NCI-H82 (cell line): ENCODE data around the gene AGBL3.
A peak's percentile ranks its signal among the peaks of the same experiment; 100 is the strongest.
"Not testable (repeated sequence)": the region's sequence is repeated elsewhere in the genome, so short reads cannot be mapped to it uniquely, and the experiment has no call there.

Experiments
- DNase-seq: peaks from one replicate; lab custom pipeline; 2025; lab: John Stamatoyannopoulos, UW

AGBL3 gene

DNA sequence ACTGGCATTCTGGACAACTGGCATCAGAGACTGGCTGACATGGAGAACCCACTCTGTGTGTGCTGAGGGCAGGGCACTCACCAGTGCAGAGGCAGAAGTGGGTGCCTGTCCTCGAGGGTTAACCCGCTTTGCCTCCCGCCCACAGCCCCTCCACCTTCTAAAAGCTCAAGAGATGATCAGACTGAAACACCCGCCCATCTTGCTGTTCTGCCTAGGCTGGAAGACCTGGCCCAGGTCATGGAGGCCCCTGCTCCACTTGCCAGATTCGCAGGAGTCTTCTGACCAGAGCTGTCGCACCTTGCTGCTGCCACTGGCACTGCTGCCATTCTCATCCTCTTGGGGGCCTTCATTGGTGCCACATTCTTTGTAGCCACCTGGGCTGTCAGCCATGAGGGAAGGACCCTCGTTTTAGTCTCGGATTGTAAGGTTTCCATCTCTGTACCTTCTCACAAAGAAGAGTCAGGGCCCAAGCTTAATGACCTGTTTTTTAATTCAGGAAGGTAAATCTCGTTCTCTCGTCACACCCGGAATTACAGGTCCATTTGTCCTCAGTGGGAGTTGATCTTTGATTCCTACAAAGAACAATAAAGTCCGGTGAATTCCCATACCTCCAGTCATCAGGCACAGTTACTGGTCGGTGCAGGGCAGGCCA is 182.3 kb downstream of the AGBL3 start:
- no peak for DNase-seq

DNA sequence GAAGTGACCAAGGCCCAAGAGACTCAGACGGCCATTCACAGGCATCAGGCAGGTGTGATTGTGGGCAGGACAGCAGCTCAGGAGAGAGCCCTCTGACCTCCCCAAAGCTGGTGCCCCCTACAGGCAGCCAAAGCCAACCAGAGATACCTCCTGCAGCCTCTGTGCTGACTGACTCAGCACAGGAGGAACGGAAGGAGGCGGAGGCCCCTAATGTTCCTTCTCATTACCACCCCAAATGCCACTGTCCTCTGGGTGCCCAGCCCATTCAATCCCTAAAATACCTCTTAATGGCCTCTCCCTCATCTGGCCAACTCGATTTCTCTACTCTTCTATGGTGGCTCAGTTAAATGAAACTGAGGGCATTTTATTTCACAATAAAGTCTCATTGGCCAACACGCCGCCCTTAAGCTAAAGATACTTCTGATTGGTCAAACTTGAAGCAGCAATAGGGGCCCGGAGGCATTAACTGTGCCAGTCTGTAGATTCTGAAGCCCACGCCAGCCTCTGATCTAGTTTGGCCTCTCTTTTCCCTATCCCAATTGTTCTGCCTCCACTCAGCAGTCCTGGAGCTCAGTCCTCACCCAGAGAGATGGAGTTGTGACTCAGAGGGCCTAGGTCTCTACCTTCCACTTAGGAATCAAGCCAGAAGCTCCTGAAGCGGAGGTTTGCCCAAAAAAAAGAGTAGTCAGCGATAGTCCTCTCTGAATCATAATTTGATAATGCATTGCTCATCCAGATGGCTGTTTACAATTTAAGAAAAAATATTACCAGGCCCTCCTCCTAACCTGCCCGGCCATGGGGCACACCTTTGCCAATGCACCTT is 183.0 kb downstream of the AGBL3 start:
- DNase-seq, result peak; percentile 46

DNA sequence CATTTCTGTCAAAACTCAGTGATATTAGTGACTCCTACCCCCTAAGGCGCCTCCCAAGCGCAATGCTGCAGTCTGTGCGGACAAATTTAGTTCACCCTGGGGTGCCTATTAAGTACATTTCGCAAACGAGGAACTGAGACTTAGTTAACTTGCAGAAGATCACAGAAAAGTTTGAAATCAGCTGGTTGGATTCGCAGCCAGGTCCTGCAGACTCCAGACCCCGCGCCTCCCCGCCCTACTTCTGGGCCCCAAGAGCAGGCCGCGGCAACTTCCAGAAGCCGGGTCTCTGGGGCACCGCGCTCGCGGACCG is 183.6 kb downstream of the AGBL3 start:
- no peak for DNase-seq

DNA sequence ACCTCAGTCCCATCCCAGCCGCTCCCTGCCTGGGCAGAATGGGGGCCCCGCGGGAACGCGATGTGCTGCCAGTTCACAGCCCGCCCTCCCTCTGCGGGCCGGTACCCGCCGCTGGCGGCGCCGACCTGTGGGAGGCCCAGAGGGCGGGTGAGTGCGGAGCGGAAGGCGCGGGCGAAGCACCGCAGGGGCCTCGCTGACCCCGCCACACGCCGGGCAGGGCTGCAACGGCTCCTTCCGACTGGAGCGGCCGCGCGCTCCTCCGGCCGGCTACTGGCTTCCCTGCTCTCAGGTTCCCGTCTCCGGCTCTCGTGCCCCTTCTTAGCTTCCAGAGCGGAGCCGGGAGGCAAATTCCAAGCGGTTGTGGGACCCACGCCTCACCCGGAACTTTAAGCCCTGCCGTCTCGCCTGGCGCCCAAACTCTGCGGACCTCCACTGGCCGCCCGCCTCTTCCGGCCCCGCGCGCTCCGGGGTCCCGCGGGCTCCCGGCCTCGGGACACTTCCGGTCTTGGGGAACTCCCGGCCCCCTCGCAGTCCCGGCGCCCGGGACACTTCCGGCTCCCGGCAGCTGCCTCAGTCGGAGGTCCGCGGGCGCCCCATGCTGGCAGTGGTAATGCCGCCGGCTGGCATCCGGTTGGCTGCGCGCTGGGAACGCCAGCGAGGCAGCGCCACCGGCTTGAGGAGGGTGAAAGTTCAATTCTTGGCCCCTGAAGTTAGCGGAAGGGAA is 184.1 kb downstream of the AGBL3 start, which contains the start of gene CYREN:
TSS of gene CYREN (minus strand) at position 434 of the 724 bp plus-strand sequence. CDS start 1,785 bp downstream, outside the sequence.
- peak; percentile 97 for DNase-seq

DNA sequence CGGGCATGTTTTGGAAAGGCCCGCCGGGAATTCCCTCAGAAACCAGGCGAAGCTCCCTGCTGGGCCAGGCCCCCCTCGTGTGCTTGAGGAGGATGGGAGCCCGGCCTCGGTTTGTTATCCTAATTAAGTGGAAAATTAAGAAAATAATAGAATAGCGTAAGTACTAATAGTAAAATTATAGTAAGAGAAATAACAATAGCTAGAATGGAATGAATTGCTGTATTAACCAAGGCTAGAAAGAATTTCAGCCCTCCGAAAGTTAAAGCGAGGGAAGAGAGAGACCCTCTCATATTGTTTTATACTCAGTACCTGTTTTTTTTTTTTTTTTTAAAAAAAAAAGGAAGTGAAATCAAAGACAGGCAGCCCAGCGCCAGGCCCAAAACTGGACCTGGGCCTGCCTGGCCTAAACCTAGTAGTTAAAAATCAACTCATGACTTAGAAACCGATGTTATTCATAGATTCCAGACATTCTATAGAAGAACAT is 184.7 kb downstream of the AGBL3 start:
- not testable (repeated sequence) for DNase-seq

DNA sequence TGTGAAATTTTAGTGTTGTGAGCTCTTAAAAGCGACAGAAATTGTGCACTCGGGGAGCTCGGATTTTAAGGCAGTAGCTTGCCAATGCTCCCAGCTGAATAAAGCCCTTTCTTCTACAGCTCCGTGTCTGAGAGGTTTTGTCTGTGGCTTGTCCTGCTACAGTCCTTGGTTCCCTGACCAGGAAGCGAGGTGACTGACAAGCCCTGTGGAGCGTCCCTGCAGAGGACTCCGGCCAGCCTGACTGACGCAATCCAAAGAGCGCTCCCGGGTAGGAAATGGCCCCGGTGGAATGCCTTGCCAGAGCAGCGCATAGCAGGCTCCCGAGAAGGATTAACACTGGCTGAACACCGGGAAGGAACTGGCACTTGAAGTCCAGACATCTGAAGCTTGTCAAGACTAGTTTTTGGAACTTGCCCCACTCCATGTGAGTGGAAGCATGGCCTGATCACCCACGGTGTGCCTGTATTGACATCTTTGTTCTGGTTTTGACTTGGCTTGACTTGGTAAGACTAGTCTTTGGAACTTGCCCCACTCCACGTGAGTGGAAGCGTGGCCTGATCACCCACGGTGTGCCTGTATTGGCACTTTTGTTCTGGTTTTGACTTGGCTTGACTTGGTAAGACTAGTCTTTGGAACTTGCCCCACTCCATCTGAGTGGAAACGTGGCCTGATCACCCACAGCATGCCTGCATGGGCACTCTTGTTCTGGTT is 185.4 kb downstream of the AGBL3 start:
- DNase-seq, result not testable (repeated sequence)

DNA sequence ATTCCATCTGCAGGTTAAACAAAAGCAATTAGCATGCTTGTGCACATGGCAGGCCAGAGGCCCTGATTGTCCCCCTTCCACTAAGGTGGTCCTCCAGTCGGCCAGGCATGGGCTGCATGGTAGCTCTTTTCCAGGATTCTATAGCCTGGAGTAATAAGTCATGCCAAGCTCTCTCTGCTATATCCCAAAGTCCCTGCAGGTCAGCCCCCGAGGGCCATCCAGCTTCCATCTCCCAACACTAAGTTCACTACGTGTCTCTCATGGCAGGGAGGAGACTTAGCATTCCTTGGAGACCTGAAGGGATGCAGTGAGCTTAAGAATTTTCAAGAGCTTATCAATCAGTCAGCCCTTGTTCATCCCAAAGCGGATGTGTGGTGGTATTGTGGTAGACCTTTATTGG is 187.6 kb downstream of the AGBL3 start:
- not testable (repeated sequence) for DNase-seq

DNA sequence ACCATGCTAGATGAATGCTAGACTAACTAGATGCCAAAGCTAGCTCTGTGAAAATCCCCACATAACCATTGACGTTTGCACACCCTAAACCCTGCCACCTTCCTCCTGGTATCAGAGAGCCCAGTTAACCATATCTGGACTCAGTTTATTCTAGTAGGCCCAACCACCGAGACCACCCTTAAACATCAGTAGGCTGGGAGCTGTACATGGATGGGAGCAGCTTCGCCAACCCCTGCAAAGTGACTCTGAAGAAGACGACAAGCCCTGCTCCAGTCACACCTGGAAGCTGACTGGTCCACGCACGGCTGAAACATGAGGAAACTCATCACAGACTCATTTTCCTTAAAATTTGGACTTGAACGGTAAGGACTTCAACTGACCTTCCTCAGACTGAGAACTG is 188.6 kb downstream of the AGBL3 start:
- no peak for DNase-seq

DNA sequence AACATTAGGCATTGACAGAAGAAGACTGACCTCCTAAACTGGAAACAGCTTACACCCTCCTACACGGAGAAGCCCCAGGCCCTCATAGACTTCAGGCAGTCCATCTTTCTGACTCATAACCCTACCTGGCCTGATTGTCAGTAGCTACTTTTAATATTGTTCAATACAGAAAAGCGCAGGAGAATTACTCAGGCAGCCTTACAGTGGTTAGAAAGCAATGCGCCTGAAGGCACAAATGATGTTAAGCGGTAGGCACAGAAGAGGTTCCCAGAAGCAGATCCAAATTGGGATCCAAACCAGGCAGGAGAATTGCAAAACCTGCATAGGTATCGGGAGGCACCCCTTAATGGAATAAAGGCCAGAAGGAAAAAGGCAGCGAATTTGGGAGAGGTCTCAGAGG is 189.6 kb downstream of the AGBL3 start:
- no peak for DNase-seq

DNA sequence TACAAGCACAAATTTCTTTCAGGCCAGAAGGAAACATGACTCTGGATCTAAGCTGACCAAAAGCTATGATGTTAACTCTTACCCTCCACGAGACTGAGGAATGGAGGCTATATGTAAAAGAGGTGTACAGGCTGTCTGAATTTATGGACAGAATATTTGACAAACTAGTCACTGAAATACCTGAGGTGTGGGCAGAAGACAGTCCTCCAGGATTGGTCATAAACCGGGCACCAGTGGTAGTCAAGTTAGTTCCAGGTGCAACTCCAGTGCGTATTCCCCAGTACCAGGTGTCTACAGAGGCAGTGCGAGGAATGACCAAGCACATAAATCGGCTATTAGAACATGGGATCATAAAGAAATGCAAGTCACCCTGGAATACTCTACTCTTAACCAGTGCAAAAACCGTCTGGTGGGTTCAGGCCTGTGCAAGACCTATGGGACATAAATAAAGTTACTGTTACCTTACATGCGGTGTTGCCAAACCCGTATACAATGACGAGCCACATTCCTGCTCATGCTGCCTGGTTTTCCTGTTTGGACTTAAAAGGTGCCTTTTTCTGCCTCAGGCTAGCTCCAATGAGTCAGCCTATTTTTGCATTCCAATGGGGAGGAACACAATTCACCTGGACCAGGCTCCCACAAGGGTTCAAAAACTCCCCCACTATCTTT is 190.9 kb downstream of the AGBL3 start:
- no peak for DNase-seq

DNA sequence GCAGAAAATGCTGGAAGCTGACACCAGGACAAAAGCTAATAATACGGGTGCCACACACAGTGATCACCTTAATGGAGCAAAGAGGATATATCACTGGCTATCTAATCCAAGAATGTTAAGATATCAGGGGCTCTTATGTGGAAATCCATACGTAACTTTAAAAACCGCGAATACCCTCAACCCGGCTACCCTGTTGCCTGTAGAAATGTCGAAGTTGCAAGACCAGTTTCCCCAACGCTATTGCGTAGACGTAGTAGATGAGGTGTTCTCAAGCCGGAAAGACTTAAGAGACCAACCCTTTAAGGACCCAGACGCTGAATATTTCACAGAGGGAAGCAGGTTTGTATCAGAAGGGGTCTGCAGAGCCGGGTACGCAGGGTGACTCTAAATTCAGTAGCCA is 192.1 kb downstream of the AGBL3 start:
- DNase-seq, result no peak

DNA sequence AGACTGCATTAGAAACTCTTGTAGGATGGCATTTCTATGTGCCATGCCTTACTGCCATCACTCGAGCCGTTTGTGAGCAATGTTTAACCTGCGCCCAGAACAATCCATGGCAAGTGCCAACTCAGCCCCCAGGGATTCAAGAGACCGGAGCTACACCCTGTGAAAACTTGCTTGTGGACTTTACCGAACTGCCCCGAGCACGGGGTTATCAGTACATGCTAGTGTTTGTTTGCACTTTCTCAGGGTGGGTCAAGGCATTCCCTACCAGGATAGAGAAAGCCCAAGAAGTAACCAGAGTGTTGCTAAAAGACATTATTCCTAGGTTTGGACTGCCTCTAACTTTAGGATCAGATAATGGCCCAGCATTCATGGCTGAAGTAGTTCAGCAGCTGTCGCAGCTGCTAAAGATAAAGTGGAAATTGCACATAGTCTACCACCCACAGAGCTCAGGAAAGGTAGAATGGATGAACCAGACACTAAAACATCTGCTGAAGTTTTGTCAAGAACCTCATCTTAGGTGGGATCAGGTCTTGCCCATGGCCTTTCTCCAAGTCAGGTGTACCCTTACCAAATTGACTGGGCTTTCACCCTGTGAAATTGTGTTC is 193.1 kb downstream of the AGBL3 start:
- no peak for DNase-seq

DNA sequence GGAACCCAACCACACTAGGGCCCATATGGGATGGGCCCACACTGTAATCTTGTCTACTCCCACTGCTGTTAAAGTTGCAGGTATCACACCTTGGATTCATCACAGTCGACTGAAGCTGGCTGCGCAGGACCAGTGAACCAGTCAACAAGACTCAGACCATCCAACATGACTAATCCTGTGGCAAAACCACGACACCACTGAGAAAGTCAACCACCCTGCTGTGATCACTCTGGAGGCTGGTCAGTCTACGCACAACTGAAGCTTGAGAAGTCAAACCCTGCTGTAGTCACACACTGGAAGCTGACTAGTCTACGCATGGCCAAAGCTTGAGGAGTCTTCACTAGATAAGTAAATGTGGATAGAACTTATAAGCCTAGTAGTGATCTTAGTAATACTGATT is 193.8 kb downstream of the AGBL3 start:
- no peak for DNase-seq

DNA sequence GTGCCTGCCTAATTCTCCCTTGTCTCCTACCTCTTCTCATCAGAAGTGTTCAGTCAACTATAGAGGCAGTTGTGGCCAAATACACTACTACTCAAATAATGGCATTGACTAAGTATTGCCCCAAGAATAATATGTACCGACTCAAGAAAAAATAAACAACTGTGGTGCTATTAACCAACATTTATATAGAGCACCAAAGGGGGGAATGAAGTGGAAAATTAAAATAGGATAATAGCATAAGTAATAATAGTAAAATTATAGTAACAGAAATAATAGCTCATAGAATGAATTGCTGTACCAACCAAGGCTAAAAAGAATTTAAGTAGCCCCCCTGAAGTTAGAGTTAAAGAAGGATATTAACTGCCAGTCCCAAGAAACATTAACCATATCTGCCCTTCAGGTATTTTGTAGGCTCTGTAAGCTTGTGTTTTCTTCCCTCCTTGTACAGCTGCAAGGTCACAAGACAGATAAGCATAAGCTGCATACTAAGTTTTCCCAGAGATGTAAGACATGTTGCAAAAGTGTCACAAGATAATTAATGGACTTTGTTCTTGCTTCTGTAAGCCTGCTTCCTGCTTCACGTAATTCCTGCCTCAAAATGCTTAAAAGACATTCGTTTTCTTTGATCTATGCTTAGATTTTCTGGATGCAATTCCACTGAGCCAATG is 195.1 kb downstream of the AGBL3 start:
- no peak for DNase-seq

DNA sequence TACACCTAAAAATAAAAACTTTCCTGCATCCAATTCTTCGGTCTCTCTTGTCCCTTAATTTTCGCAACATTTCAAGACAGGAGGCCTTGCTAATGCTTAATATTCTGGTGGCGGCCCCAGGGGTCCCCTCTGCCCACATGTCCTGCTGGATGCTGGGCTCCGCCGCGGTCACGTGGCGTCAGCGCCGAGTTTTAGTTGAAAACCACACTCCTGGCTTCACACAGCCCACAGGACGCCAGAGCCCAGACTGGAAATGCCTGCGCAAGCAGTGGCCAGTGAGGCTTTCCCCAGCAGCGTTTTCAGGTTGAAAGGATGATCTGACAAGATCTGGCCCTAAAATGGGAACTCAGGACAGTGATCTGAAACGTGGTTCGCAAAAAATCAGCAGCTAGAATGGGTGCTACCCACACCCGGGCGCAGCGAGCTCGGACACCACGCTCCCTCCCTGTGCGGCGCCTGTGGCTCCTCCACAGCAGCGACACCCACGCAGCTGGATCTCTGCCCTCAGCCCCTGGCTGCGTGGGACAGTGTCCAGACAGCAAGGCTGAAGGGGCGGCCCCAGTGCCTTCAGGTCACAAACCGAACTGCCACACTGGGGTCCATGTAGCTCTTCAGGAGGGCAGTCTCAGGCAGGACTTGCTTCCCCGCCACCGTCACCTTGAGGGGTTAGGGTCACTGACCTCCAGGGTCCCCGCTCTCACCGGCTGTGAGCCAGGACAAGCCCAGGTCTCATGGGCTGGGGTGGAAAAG is 195.8 kb downstream of the AGBL3 start:
- DNase-seq, result no peak

DNA sequence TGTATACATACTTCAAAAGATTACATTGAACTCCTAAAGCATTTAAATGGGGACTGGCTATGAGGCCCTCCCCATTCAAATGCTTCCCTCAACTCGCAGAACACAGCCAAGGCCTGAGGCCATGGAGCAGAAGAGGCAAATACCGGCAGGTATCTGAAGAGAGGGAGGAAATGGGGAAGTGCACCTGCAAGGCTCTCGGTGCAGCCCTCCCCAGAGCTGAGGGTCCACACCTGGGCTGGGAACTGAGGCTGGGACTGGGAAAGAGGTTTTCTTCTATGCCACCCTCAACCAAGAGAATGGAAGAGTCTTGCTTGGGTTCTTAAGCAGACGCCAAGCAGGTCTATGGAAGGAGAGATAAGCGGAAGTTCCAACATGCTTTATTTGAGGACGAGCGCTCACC is 197.2 kb downstream of the AGBL3 start:
- no peak for DNase-seq

DNA sequence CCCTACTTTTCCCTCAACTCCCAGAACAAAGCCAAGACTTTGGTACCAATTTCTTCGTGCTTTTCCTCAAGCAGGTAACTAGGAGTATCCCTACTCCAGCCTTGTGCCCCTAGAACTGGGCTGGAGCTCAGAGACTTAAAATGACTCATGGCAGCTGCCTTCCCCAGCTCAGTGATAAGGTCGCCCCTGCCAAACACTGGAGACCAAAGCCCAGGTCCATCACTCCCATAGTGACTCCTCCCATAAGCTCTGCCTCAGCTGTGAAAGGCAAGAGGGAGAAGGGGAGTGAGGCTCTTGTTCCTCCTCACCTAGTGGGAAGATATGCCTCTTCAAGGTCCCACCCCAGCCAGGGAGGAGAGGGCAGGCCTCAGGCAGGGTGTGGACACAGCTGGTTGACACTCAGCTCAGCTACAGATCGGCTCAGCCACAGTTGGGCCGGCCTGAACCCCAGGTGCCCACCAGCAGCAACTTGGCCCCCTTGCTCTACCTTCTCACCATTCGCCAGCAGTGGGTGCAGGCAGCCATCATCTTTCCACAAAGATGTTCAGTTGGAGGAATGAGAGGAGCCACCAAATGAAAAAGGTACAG is 198.0 kb downstream of the AGBL3 start:
- no peak for DNase-seq
